ENCODE measurements around the gene C12orf50. TPM values are rescaled to one million over a fixed set of nuclear protein-coding genes. Genes with fewer than 3 reads are reported as not detected.

Gene C12orf50
- total and polyA plus RNA-seq, 2 experiments from 2014 or later = 0.03 TPM; not detected in 1

GRCh38 chr12:87975879-87976278, 53.3 kb downstream of the C12orf50 start (continued):
- TF ChIP-seq JUNB (IDR thresholded peaks at IDR 0.05; ENCODE audit: unreplicated experiment) (no peak), CREB1 (CRISPR knock-in tag; IDR thresholded peaks at IDR 0.05; ENCODE audit: low read depth) (no peak)

- Mint-ChIP-seq H3K27me3 (ENCODE audit: insufficient read depth, low read depth, poor library complexity) (no peaks in the 10 kb centered on the region), H3K4me3 (no peak overlapping the region), H3K36me3 (ENCODE audit: low read depth) (no peaks in the 10 kb centered on the region; the same call in 2 of the 3 replicates), H3K27ac (no peak overlapping the region), H3K4me1 (no peaks in the 10 kb centered on the region), H3K9me3 (peaks cover 1% of the 10 kb centered on the region; the same call in 2 of the 3 replicates)
- Histone ChIP-seq H3K4me1 (ENCODE audit: insufficient read depth) (no peaks in the 10 kb centered on the region), H3K4me3 (no peak overlapping the region), H3K27ac (ENCODE audit: low read depth) (no peak overlapping the region), H3K36me3 (ENCODE audit: insufficient read depth) (no peaks in the 10 kb centered on the region), H3K27me3 (ENCODE audit: insufficient read depth) (no peaks in the 10 kb centered on the region), H2AFZ (no peak overlapping the region), H3K9me2 (ENCODE audit: insufficient read depth) (no peaks in the 10 kb centered on the region), H3K4me2 (no peak overlapping the region), H3K79me2 (replicated peaks; ENCODE audit: insufficient read depth) (no peaks in the 10 kb centered on the region), H4K20me1 (replicated peaks; ENCODE audit: insufficient read depth) (no peaks in the 10 kb centered on the region), H3F3A (replicated peaks; ENCODE audit: low read depth) (no peaks in the 10 kb centered on the region)
- DNase-seq (ENCODE audit: low spot score) (no peak), ATAC-seq (no peak)
- TF ChIP-seq EZH2 (IDR thresholded peaks at IDR 0.05; ENCODE audit: low read depth, unreplicated experiment) (no peak), CTCF (conservative IDR thresholded peaks at IDR 0.05; ENCODE audit: low read depth in 2 of 2) (no peak), ZNF331 (CRISPR knock-in tag; IDR thresholded peaks at IDR 0.05; ENCODE audit: low read depth) (no peak), REST (IDR thresholded peaks at IDR 0.05; ENCODE audit: unreplicated experiment) (no peak), POLR2AphosphoS5 (IDR thresholded peaks at IDR 0.05; ENCODE audit: low read depth) (no peak), EZH2phosphoT487 (IDR thresholded peaks at IDR 0.05; ENCODE audit: unreplicated experiment) (no peak), ZNF114 (CRISPR knock-in tag; IDR thresholded peaks at IDR 0.05) (no peak), NANOG (IDR thresholded peaks at IDR 0.05; ENCODE audit: borderline replicate concordance) (no peak), JUNB (IDR thresholded peaks at IDR 0.05; ENCODE audit: unreplicated experiment) (no peak), CREB1 (CRISPR knock-in tag; IDR thresholded peaks at IDR 0.05; ENCODE audit: low read depth) (no peak), STAT1 (IDR thresholded peaks at IDR 0.05; ENCODE audit: unreplicated experiment) (no peak), ZNF462 (CRISPR knock-in tag; IDR thresholded peaks at IDR 0.05) (no peak), ETS1 (IDR thresholded peaks at IDR 0.05) (no peak)
Measured at GRCh38 chr12:87967871-87968270, 61.3 kb downstream of the C12orf50 start.
